Natural killer cell treated with Interleukin-12 subunit alpha and Interleukin-12 subunit beta and Interleukin-15 and Interleukin-18, amount 100 ng/mL, for 72 hours (primary cell): Measurements from ENCODE around the gene SOD2. TPM values are rescaled to one million over a fixed set of nuclear protein-coding genes. Genes with fewer than 3 reads are reported as not detected.
"Not testable (repeated sequence)": the region's sequence is repeated elsewhere in the genome, so short reads cannot be mapped to it uniquely, and the experiment has no call there.

ENCODE experiments used
- ATAC-seq, 2 donors: fragments of 150-1000 bp; cut with Tn5 transposase in 1 of 2; sonication (Bioruptor Pico), chemical (Tn5 transposase) in 1 of 2; 2 replicates each; pipeline ENCODE4 v1.10.0; 2021
- DNase-seq: peaks from one replicate; pipeline ENCODE4 v3.0.0; 2022; ENCODE audit warnings: low spot score
- H3K27ac Mint-ChIP-seq, 2 donors: 1 replicate in 1 of 2; 2 replicates in 1 of 2; pipeline ENCODE4 v1.8.0; 2022; ENCODE audit warnings: mixed read lengths in 2 of 2, mild to moderate bottlenecking in 1 of 2, moderate library complexity in 1 of 2
- H3K27me3 Mint-ChIP-seq, 2 donors: 1 replicate in 1 of 2; 2 replicates in 1 of 2; pipeline ENCODE4 v1.8.0; 2022; ENCODE audit warnings: mixed read lengths in 2 of 2
- H3K36me3 Mint-ChIP-seq: one replicate; pipeline ENCODE4 v1.8.0; 2022; ENCODE audit warnings: mixed read lengths
- H3K4me1 Mint-ChIP-seq, 2 donors: 1 replicate in 1 of 2; 2 replicates in 1 of 2; pipeline ENCODE4 v1.8.0; 2022; ENCODE audit warnings: low read depth in 2 of 2, mixed read lengths in 2 of 2, mild to moderate bottlenecking in 1 of 2
- H3K4me3 Mint-ChIP-seq: one replicate; pipeline ENCODE4 v1.8.0; 2022; ENCODE audit warnings: mixed read lengths
- H3K9me3 Mint-ChIP-seq: 2 replicates; pipeline ENCODE4 v1.8.0; 2022; ENCODE audit warnings: mixed read lengths
- total RNA-seq, 2 donors: library from RNA; stranded (reverse); gene quantifications; one replicate each; pipeline ENCODE4 v1.2.3, GENCODE V29; 2022

SOD2 gene
- total RNA-seq, 2 donors from 2014 or later, result 232 to 842 TPM

GRCh38 chr6:159710603-159711002 lies 17.6 kb upstream of the SOD2 start:
- H3K27me3 Mint-ChIP-seq, H3K36me3 Mint-ChIP-seq, H3K27ac Mint-ChIP-seq, H3K9me3 Mint-ChIP-seq, DNase-seq, H3K4me3 Mint-ChIP-seq, ATAC-seq: not testable (repeated sequence)
- peaks cover 8 to 23% of the 10 kb centered on the region in 2 donors for H3K4me1 Mint-ChIP-seq

GRCh38 chr6:159701413-159701999 lies 8.5 kb upstream of the SOD2 start:
- Mint-ChIP-seq H3K9me3 (no peaks in the 10 kb centered on the region), H3K4me1 (peaks cover 12 to 23% of the 10 kb centered on the region in 2 donors), H3K27me3 (no peaks in the 10 kb centered on the region), H3K27ac (peak overlapping the region; percentile 44 to 89), H3K36me3 (no peaks in the 10 kb centered on the region), H3K4me3 (peak overlapping the region; percentile 22)
- peak; percentile 58 to 91 for ATAC-seq
- peak; percentile 73 for DNase-seq

GRCh38 chr6:159700970-159701369 lies 7.9 kb upstream of the SOD2 start:
- Mint-ChIP-seq H3K27ac (peak overlapping the region in 1 of 2 donors; percentile 89), H3K9me3 (no peaks in the 10 kb centered on the region), H3K36me3 (no peaks in the 10 kb centered on the region), H3K4me1 (peaks cover 12 to 23% of the 10 kb centered on the region in 2 donors), H3K27me3 (no peaks in the 10 kb centered on the region), H3K4me3 (no peak overlapping the region)
- ATAC-seq (no peak), DNase-seq (no peak)

GRCh38 chr6:159695984-159696383 lies 2.9 kb upstream of the SOD2 start:
- H3K4me1 Mint-ChIP-seq, result peaks cover 25 to 31% of the 10 kb centered on the region in 2 donors
- no peak for ATAC-seq
- no peak for DNase-seq
- H3K27me3 Mint-ChIP-seq, result no peaks in the 10 kb centered on the region
- no peak overlapping the region for H3K27ac Mint-ChIP-seq
- H3K36me3 Mint-ChIP-seq, result peaks cover 12% of the 10 kb centered on the region
- peak overlapping the region; percentile 20 for H3K4me3 Mint-ChIP-seq
- no peaks in the 10 kb centered on the region for H3K9me3 Mint-ChIP-seq

- ATAC-seq (peak; percentile 21 to 52), DNase-seq (no peak)
- Mint-ChIP-seq H3K27ac (peak overlapping the region; percentile 80 to 84), H3K36me3 (peaks cover 19% of the 10 kb centered on the region), H3K27me3 (no peaks in the 10 kb centered on the region), H3K4me3 (peak overlapping the region; percentile 92), H3K9me3 (no peaks in the 10 kb centered on the region), H3K4me1 (peaks cover 28 to 34% of the 10 kb centered on the region in 2 donors)
Measured at GRCh38 chr6:159693894-159694545, 979 bp upstream of the SOD2 start.

DNA sequence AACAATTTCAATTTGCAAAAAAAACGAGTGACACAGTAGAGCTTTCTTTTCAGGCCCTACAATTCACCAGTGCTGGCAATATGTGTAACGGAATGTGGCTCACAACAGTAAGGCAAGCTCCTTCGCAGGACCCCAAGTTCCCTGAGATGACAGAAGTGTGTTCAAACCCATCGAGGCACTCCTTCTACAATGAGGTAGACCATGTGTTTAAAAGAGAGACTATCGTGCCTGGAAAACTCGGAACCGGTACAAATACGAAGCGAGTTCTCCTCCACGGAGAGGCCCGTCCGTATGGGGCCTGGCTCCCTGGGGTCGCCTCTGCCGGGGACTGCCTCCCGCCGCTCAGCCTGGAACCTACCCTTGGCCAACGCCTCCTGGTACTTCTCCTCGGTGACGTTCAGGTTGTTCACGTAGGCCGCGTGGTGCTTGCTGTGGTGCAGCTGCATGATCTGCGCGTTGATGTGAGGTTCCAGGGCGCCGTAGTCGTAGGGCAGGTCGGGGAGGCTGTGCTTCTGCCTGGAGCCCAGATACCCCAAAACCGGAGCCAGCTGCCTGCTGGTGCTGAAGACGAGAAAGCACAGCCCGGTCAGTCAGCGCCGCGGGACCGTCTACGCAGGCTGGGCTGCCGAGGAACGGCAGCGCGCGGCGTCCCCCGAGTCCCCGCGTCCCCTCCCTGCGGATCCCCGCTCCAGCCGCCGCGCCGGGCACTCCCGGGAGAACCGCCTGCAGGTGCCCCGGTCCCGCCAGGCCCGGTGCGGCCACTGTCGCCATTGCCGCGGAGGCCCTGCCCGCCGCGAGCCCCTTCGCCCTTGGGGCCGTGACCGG lies 526 bp downstream of the SOD2 start:
- Mint-ChIP-seq H3K4me1 (peaks cover 35 to 42% of the 10 kb centered on the region in 2 donors), H3K27me3 (no peaks in the 10 kb centered on the region), H3K9me3 (no peaks in the 10 kb centered on the region), H3K27ac (peak overlapping the region; percentile 80 to 84), H3K36me3 (peaks cover 28% of the 10 kb centered on the region), H3K4me3 (peak overlapping the region; percentile 92)
- DNase-seq (peak; percentile 77), ATAC-seq (peak in 1 of 2 donors; percentile 45)

DNA sequence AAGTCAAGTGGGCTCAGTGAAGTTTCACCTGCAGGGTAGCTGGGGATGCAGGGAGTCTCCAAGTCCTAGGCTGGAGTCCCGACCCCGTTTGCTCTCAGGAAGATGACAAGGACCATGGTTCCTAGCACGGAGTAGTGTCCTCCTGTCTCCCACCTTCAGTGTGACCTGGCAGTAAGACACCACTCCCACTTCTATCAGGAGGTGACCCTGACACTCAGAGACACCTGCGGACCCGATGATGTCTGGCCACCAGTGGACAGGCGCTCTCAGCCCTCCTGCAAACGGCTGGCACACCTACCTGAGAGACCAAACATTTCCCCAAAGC lies 1.1 kb downstream of the SOD2 start:
- peaks cover 36 to 44% of the 10 kb centered on the region in 2 donors for H3K4me1 Mint-ChIP-seq
- H3K4me3 Mint-ChIP-seq, result peak overlapping the region; percentile 92
- H3K27ac Mint-ChIP-seq, result peak overlapping the region; percentile 80 to 84
- peaks cover 30% of the 10 kb centered on the region for H3K36me3 Mint-ChIP-seq
- ATAC-seq (no peak), DNase-seq (no peak)
- no peaks in the 10 kb centered on the region for H3K9me3 Mint-ChIP-seq
- H3K27me3 Mint-ChIP-seq, result no peaks in the 10 kb centered on the region

- H3K27ac Mint-ChIP-seq, result peak overlapping the region; percentile 80 to 84
- H3K36me3 Mint-ChIP-seq, result peaks cover 32% of the 10 kb centered on the region
- DNase-seq (peak; percentile 75), ATAC-seq (peak in 1 of 2 donors; percentile 3)
- peaks cover 39 to 47% of the 10 kb centered on the region in 2 donors for H3K4me1 Mint-ChIP-seq
- no peaks in the 10 kb centered on the region for H3K27me3 Mint-ChIP-seq
- peak overlapping the region; percentile 92 for H3K4me3 Mint-ChIP-seq
- H3K9me3 Mint-ChIP-seq, result no peaks in the 10 kb centered on the region
Measured at GRCh38 chr6:159691133-159691962, 1.7 kb downstream of the SOD2 start.

- not testable (repeated sequence) for H3K27me3 Mint-ChIP-seq, H3K9me3 Mint-ChIP-seq, DNase-seq, ATAC-seq
- Mint-ChIP-seq H3K27ac (peak overlapping the region; percentile 73 to 80), H3K36me3 (peaks cover 39% of the 10 kb centered on the region), H3K4me3 (peak overlapping the region; percentile 73), H3K4me1 (peaks cover 43 to 47% of the 10 kb centered on the region in 2 donors)
Measured at GRCh38 chr6:159690135-159690534, 2.9 kb downstream of the SOD2 start.

DNA sequence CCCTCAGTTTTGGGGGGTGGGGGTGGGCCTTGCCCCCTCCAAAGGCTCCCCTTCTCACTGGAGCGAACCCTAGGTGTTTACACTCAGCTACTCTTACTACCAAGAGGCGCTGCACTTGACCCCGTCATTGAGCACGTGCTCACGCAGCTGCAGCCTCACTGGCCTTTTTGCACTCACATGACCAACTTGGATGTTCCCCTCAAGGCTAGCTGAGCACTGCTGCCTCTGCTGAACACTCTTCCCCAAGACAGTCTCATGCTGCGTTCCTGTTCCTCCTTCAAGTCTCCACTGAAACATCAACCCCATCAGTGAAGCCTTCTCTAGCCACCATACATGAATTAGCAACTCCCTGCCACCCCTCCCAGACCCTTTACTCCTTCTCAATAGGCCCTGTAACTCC lies 4.0 kb downstream of the SOD2 start:
- peaks cover 43% of the 10 kb centered on the region for H3K36me3 Mint-ChIP-seq
- peak overlapping the region; percentile 73 for H3K4me3 Mint-ChIP-seq
- no peak for DNase-seq
- peaks cover 36 to 37% of the 10 kb centered on the region in 2 donors for H3K4me1 Mint-ChIP-seq
- no peaks in the 10 kb centered on the region for H3K9me3 Mint-ChIP-seq
- ATAC-seq, result no peak
- H3K27ac Mint-ChIP-seq, result peak overlapping the region; percentile 73 to 80
- no peaks in the 10 kb centered on the region for H3K27me3 Mint-ChIP-seq

GRCh38 chr6:159688266-159688905 lies 4.7 kb downstream of the SOD2 start:
- Mint-ChIP-seq H3K27ac (peak overlapping the region; percentile 73 to 80), H3K4me1 (peaks cover 33 to 34% of the 10 kb centered on the region in 2 donors), H3K27me3 (no peaks in the 10 kb centered on the region), H3K4me3 (peak overlapping the region; percentile 73), H3K36me3 (peaks cover 43% of the 10 kb centered on the region), H3K9me3 (no peaks in the 10 kb centered on the region)
- DNase-seq (no peak), ATAC-seq (no peak)

DNA sequence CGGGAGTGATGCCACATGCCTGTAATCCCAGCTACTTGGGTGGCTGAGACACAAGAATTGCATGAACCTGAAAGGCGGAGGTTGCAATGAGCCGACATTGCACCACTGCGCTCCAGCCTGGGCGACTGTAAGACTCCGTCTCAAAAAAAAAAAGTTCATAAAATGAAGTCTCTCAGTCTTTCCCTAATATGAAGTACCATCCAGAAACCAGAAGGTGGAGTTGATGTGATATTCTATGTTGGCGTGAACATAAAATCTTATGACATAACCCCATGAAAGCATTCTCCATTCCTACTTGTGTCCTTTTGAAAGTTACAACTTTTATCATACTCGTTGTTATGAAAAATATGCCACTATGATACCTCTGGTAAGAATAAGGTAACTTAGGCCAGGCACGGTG lies 5.7 kb downstream of the SOD2 start:
- H3K36me3 Mint-ChIP-seq, result peaks cover 42% of the 10 kb centered on the region
- peak overlapping the region; percentile 51 for H3K4me3 Mint-ChIP-seq
- peak overlapping the region; percentile 65 to 80 for H3K27ac Mint-ChIP-seq
- no peaks in the 10 kb centered on the region for H3K9me3 Mint-ChIP-seq
- DNase-seq, result no peak
- peaks cover 33 to 35% of the 10 kb centered on the region in 2 donors for H3K4me1 Mint-ChIP-seq
- ATAC-seq, result no peak
- no peaks in the 10 kb centered on the region for H3K27me3 Mint-ChIP-seq

DNA sequence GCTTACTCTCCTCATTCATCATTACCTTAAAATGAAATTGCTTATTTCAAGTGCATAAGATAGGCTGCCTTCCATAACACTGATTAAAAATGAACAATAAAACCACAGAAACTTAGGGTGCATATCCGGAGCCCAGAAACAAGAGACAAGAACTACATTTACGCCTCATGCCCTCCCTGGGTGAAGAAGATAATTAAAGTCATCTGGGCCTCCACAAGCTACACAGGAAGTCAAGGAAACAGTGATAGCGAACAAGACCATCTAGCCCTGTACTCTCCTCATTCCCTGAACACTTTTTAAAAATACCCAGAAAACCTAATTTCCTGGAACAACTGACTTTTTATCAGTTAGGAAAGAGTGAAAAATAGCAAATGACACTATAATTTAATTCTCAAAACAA lies 6.3 kb downstream of the SOD2 start:
- peaks cover 44% of the 10 kb centered on the region for H3K36me3 Mint-ChIP-seq
- DNase-seq (no peak), ATAC-seq (no peak)
- H3K4me3 Mint-ChIP-seq, result peak overlapping the region; percentile 51
- peak overlapping the region; percentile 65 to 80 for H3K27ac Mint-ChIP-seq
- H3K27me3 Mint-ChIP-seq, result no peaks in the 10 kb centered on the region
- no peaks in the 10 kb centered on the region for H3K9me3 Mint-ChIP-seq
- H3K4me1 Mint-ChIP-seq, result peaks cover 29 to 39% of the 10 kb centered on the region in 2 donors
